CD4-positive, alpha-beta T cell treated with Interleukin-6 for 4 hours (primary cell): ENCODE measurements around the gene GCSAM.

Experiments used
- DNase-seq: peaks from one replicate; pipeline ENCODE4 v3.0.0-alpha.2; 2020; ENCODE audit warnings: mixed read lengths

The GCSAM gene

GRCh38 chr3:112132975-112133448 is at the start of gene GCSAM:
Gene GCSAM (minus strand): TSS chr3:112133248. CDS start chr3:112133120, 128 bp downstream.
- DNase-seq, result peak; percentile 76

- no peak for DNase-seq
Observed at GRCh38 chr3:112175646-112176045, 42.6 kb upstream of the GCSAM start.

- no peak for DNase-seq
Observed at GRCh38 chr3:112175037-112175436, 42.0 kb upstream of the GCSAM start.

GRCh38 chr3:112171144-112171543 is 38.1 kb upstream of the GCSAM start:
- DNase-seq, result no peak

- DNase-seq, result no peak
Observed at GRCh38 chr3:112170046-112170445, 37.0 kb upstream of the GCSAM start.

- no peak for DNase-seq
Observed at GRCh38 chr3:112167758-112168157, 34.7 kb upstream of the GCSAM start.

- DNase-seq, result no peak
Observed at GRCh38 chr3:112149136-112149535, 16.1 kb upstream of the GCSAM start.

GRCh38 chr3:112143689-112144088 is 10.6 kb upstream of the GCSAM start:
- DNase-seq, result no peak

GRCh38 chr3:112143251-112143650 is 10.2 kb upstream of the GCSAM start:
- no peak for DNase-seq

GRCh38 chr3:112141293-112141692 is 8.2 kb upstream of the GCSAM start:
- no peak for DNase-seq

- DNase-seq, result no peak
Observed at GRCh38 chr3:112140584-112140983, 7.5 kb upstream of the GCSAM start.

- no peak for DNase-seq
Observed at GRCh38 chr3:112138219-112138969, 5.3 kb upstream of the GCSAM start.

- no peak for DNase-seq
Observed at GRCh38 chr3:112137781-112138180, 4.7 kb upstream of the GCSAM start.

- peak; percentile 63 for DNase-seq
Observed at GRCh38 chr3:112136959-112137693, 4.1 kb upstream of the GCSAM start.

- no peak for DNase-seq
Observed at GRCh38 chr3:112136046-112136445, 3.0 kb upstream of the GCSAM start.

GRCh38 chr3:112134335-112135124 is 1.5 kb upstream of the GCSAM start:
- peak; percentile 49 for DNase-seq

GRCh38 chr3:112133626-112134334 is 732 bp upstream of the GCSAM start:
- no peak for DNase-seq

GRCh38 chr3:112132554-112132953 is 494 bp downstream of the GCSAM start:
- peak; percentile 9 for DNase-seq

GRCh38 chr3:112132088-112132487 is 960 bp downstream of the GCSAM start:
- no peak for DNase-seq

- no peak for DNase-seq
Observed at GRCh38 chr3:112131111-112131510, 1.9 kb downstream of the GCSAM start.

- no peak for DNase-seq
Observed at GRCh38 chr3:112130638-112130993, 2.4 kb downstream of the GCSAM start.

- no peak for DNase-seq
Observed at GRCh38 chr3:112129925-112130637, 3.0 kb downstream of the GCSAM start.
